Spleen (tissue), 11 donors: Measurements from ENCODE around the gene SIRT4. TPM values are rescaled to one million over a fixed set of nuclear protein-coding genes. Genes with fewer than 3 reads are reported as not detected.

Experiments
- DNase-seq: peaks from one replicate; pipeline ENCODE4 v3.0.0-alpha.2; 2020
- H3K27ac ChIP-seq, 8 donors: fragments of 200-600 bp; sonication (generic) in 7 of 8; 1 replicate in 4 of 8; 2 replicates in 4 of 8; pipeline versions ENCODE4 v1.5.0 to v1.8.0; 2016 to 2021; ENCODE audit warnings: inconsistent platforms in 4 of 8, mild to moderate bottlenecking in 4 of 8, moderate library complexity in 1 of 8
- H3K27me3 ChIP-seq, 7 donors: fragments of 200-600 bp; sonication (generic) in 6 of 7; replicated peaks in 1 of 7; 1 replicate in 4 of 7; 2 replicates in 3 of 7; pipeline versions ENCODE4 v1.5.0 to v1.8.0; 2016 to 2021; ENCODE audit warnings: inconsistent platforms in 3 of 7, mild to moderate bottlenecking in 1 of 7
- H3K36me3 ChIP-seq, 6 donors: fragments of 200-600 bp; sonication (generic) in 5 of 6; 1 replicate in 4 of 6; 2 replicates in 2 of 6; pipeline versions ENCODE4 v1.5.0 to v1.8.0; 2016 to 2021; ENCODE audit warnings: inconsistent platforms in 2 of 6
- H3K4me1 ChIP-seq, 6 donors: fragments of 200-600 bp; sonication (generic) in 5 of 6; 1 replicate in 3 of 6; 2 replicates in 3 of 6; pipeline versions ENCODE4 v1.5.0 to v1.8.0; 2016 to 2021; ENCODE audit warnings: inconsistent platforms in 3 of 6
- H3K4me3 ChIP-seq, 8 donors: fragments of 200-600 bp; sonication (generic) in 7 of 8; 1 replicate in 4 of 8; 2 replicates in 4 of 8; pipeline versions ENCODE4 v1.5.0 to v1.8.0; 2016 to 2021; ENCODE audit warnings: inconsistent platforms in 4 of 8, mild to moderate bottlenecking in 4 of 8, moderate library complexity in 2 of 8
- H3K9me3 ChIP-seq, 8 donors: fragments of 200-600 bp; sonication (generic) in 7 of 8; 1 replicate in 4 of 8; 2 replicates in 4 of 8; pipeline versions ENCODE4 v1.5.0 to v1.8.0; 2016 to 2021; ENCODE audit warnings: inconsistent platforms in 4 of 8
- CTCF ChIP-seq, 11 experiments: fragments of 200-600 bp in 7 of 11; fragments of 450-650 bp in 4 of 11; sonication (generic) in 4 of 11; IDR thresholded peaks in 8 of 11; conservative IDR thresholded peaks in 3 of 11; 1 replicate in 7 of 11; 2 replicates in 4 of 11; pipeline versions ENCODE4 v1.4.0 to v1.8.0; 2016 to 2021; ENCODE audit warnings: antibody characterized with exemption in 11 of 11, inconsistent platforms in 4 of 11, mild to moderate bottlenecking in 1 of 11
- POLR2A ChIP-seq, 3 donors: fragments of 450-650 bp; IDR thresholded peaks; one replicate each; pipeline ENCODE4 v1.5.1; 2017; ENCODE audit warnings: antibody characterized with exemption in 3 of 3, mild to moderate bottlenecking in 1 of 3
- POLR2AphosphoS5 ChIP-seq, 3 donors: sonication (generic); formaldehyde crosslinking; IDR thresholded peaks; one replicate each; pipeline ENCODE4 v1.5.1; 2017; ENCODE audit warnings: antibody characterized with exemption in 3 of 3
- WGBS, 5 donors: extraction: QIAGEN DNeasy Blood & Tissue Kit in 3 of 5; methylation state at CpG; one replicate each; pipeline versions ENCODE4 v1.1.5 to v1.1.7; 2013 to 2018; 5-methylcytosine and 5-hydroxymethylcytosine counted together
- intact Hi-C: fragments of 100-400 bp; cut with DNase I; formaldehyde crosslinking; loops from one replicate; pipeline ENCODE4 v1.15.0; 2023; ENCODE audit warnings: low total_unique reads
- polyA plus RNA-seq, 3 donors: library from polyadenylated mRNA; stranded (reverse); fragments of 200-250 nt; gene quantifications; one replicate each; pipeline ENCODE4 v1.2.1, GENCODE V29; 2013
- total RNA-seq, 7 donors: library from RNA; depleted of rRNA in 3 of 7; stranded (reverse); fragments of >200 nt in 3 of 7; fragmentation: NEBNext Ultra II Directional in 4 of 7; extraction: Animal tissue kit (Norgen Biotek cat#: 25700) in 4 of 7; gene quantifications; one replicate each; pipeline versions ENCODE4 v1.1.0 to v1.2.1, GENCODE V29; 2016 to 2021
- donor health status: healthy with polysubstance abuse.
- donor health status: DM: no; HTN: no; CAD: no; lungs with moderate emphysema.
- donor health status: DM: no; HTN: no; CAD: no.
- donor health status: Bipolar disorder and iron deficiency.
- donor health status: healthy.
- donor health status: DM: no; HTN: no; CAD: no.
- donor health status: DM: yes; HTN: yes; CAD: no.

Gene SIRT4
- total and polyA plus RNA-seq, 10 donors = 0.66 to 2.6 (median 1.4) TPM

- intact Hi-C loops = loop anchor here (10.0 kb wide), 1 partner anchor 49 kb away; no protein-coding TSS in a partner anchor
- Histone ChIP-seq H3K27me3 (peaks cover 0 to 33% (median 0%) of the 10 kb centered on the region in 7 donors), H3K4me1 (peaks cover 28 to 93% (median 75%) of the 10 kb centered on the region in 6 donors), H3K9me3 (no peaks in the 10 kb centered on the region), H3K36me3 (peaks cover 0 to 18% (median 0%) of the 10 kb centered on the region in 6 donors), H3K4me3 (peak overlapping the region; percentile 61 to 93 (median 74)), H3K27ac (peak overlapping the region; percentile 72 to 97 (median 94))
- 39 to 63% (median 58%) methylated on average over 15 of the region's 15 CpGs for WGBS, 5 donors
- DNase-seq = no peak
- peak in 2 of 3 donors; percentile 45 to 61 for TF ChIP-seq POLR2AphosphoS5 (IDR thresholded peaks at IDR 0.05)
- TF ChIP-seq POLR2A (IDR thresholded peaks at IDR 0.05) = no peak
These were observed 37.8 kb upstream of the SIRT4 start for GRCh38 chr12:120264086-120264903.

- peaks cover 21 to 86% (median 68%) of the 10 kb centered on the region in 6 donors for H3K4me1 ChIP-seq
- intact Hi-C loops = loop anchor here (10.0 kb wide), 1 partner anchor 50 kb away; no protein-coding TSS in a partner anchor
- no peaks in the 10 kb centered on the region for H3K9me3 ChIP-seq
- 1 to 6% (median 2%) methylated on average over 14 to 29 of the region's 29 CpGs for WGBS, 5 donors
- H3K36me3 ChIP-seq = peaks cover 0 to 14% (median 0%) of the 10 kb centered on the region in 6 donors
- DNase-seq = no peak
- peak overlapping the region; percentile 61 to 93 (median 74) for H3K4me3 ChIP-seq
- peak overlapping the region; percentile 72 to 97 (median 94) for H3K27ac ChIP-seq
- peaks cover 0 to 33% (median 0%) of the 10 kb centered on the region in 7 donors for H3K27me3 ChIP-seq
- TF ChIP-seq POLR2A (IDR thresholded peaks at IDR 0.05) (no peak), POLR2AphosphoS5 (IDR thresholded peaks at IDR 0.05) (no peak), CTCF (IDR thresholded peaks at IDR 0.05 in 8 of 11, conservative IDR thresholded peaks at IDR 0.05 in 3 of 11) (no peak)
These were observed 37.1 kb upstream of the SIRT4 start for GRCh38 chr12:120264904-120265472.

- Histone ChIP-seq H3K4me3 (peak within 1 kb of the TSS; percentile 61 to 93 (median 74)), H3K27ac (peak within 1 kb of the TSS; percentile 72 to 97 (median 94)), H3K9me3 (no peaks in the 10 kb centered on the region), H3K4me1 (peaks cover 21 to 80% (median 62%) of the 10 kb centered on the region in 6 donors), H3K27me3 (peaks cover 0 to 40% (median 0%) of the 10 kb centered on the region in 7 donors), H3K36me3 (peaks cover 0 to 7% (median 0%) of the 10 kb centered on the region in 6 donors)
- 2 to 5% (median 3%) methylated on average over 18 to 81 of the region's 81 CpGs for WGBS, 5 donors
- TF ChIP-seq POLR2AphosphoS5 (IDR thresholded peaks at IDR 0.05) (peak; percentile 68 to 85 (median 79)), CTCF (IDR thresholded peaks at IDR 0.05 in 8 of 11, conservative IDR thresholded peaks at IDR 0.05 in 3 of 11) (peak; percentile 76 to 97 (median 94)), POLR2A (IDR thresholded peaks at IDR 0.05) (no peak)
- intact Hi-C loops = loop anchor here (10.0 kb wide), 1 partner anchor 51 kb away; no protein-coding TSS in a partner anchor
- DNase-seq = peak; percentile 97
These were observed 36.5 kb upstream of the SIRT4 start, which contains the start of gene PXN for GRCh38 chr12:120265473-120266179. Gene PXN (minus strand): TSS chr12:120265730. CDS start chr12:120265629, 101 bp downstream.
